ENCODE results near the gene CDC25B.

Gene CDC25B

DNA sequence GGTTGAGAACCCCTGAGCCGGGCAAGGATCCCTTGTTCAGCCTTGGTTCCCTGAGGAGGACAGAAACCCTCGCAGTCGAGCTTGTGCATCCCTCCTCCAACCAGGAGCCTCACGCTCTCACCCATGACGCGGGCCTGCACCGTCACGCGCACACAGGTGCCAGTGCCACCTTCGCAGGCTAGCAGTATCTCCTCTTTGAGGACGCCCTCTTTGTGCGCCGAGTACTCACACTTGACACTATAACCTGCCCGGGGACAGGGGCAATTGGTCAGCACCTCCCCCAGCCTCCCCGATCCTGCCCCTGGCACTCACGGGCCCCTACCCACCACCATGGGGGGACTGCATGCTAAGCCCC, 41.9 kb upstream of the CDC25B start:
- in situ Hi-C loops (cut with HindIII; ENCODE audit: low pct_ligation_motif_present, low sequenced_read_pairs), result no loop called here
- no peak overlapping the region for H3K4me3 ChIP-seq (ENCODE audit: low read depth, low read length)

GRCh38 chr20:3755269-3755668, 40.8 kb upstream of the CDC25B start:
- H3K36me3 ChIP-seq (replicated peaks), result peaks cover 12% of the 10 kb centered on the region
- H3K4me3 ChIP-seq (ENCODE audit: low read depth, low read length), result no peak overlapping the region
- DNase-seq, result no peak
- no peaks in the 10 kb centered on the region for H3K27me3 ChIP-seq (replicated peaks)
- H3K27ac ChIP-seq, result no peak overlapping the region
- no peak for TF ChIP-seq CTCF (IDR thresholded peaks at IDR 0.05; ENCODE audit: low read depth, low read length, missing control alignments)
- in situ Hi-C loops (cut with HindIII; ENCODE audit: low pct_ligation_motif_present, low sequenced_read_pairs), result no loop called here

More for the DNA sequence above, 41.9 kb upstream of the CDC25B start:
- DNase-seq, result no peak
- Histone ChIP-seq H3K27me3 (replicated peaks) (no peaks in the 10 kb centered on the region), H3K27ac (no peak overlapping the region), H3K36me3 (replicated peaks) (peaks cover 12% of the 10 kb centered on the region)
- TF ChIP-seq CTCF (IDR thresholded peaks at IDR 0.05; ENCODE audit: low read depth, low read length, missing control alignments), result no peak

GRCh38 chr20:3755814-3756480, 40.2 kb upstream of the CDC25B start:
- no peak overlapping the region for H3K4me3 ChIP-seq (ENCODE audit: low read depth, low read length)

GRCh38 chr20:3757268-3757667, 38.8 kb upstream of the CDC25B start:
- H3K27me3 ChIP-seq (replicated peaks), result no peaks in the 10 kb centered on the region
- H3K36me3 ChIP-seq (replicated peaks), result peaks cover 16% of the 10 kb centered on the region
- no peak overlapping the region for H3K4me3 ChIP-seq (ENCODE audit: low read depth, low read length)
- no peak for TF ChIP-seq CTCF (IDR thresholded peaks at IDR 0.05; ENCODE audit: low read depth, low read length, missing control alignments)
- in situ Hi-C loops (cut with HindIII; ENCODE audit: low pct_ligation_motif_present, low sequenced_read_pairs), result no loop called here
- DNase-seq, result no peak
- H3K27ac ChIP-seq, result no peak overlapping the region

More at GRCh38 chr20:3755814-3756480, 40.2 kb upstream of the CDC25B start:
- no peak overlapping the region for H3K27ac ChIP-seq
- in situ Hi-C loops (cut with HindIII; ENCODE audit: low pct_ligation_motif_present, low sequenced_read_pairs), result no loop called here
- H3K27me3 ChIP-seq (replicated peaks), result no peaks in the 10 kb centered on the region
- no peak for DNase-seq
- H3K36me3 ChIP-seq (replicated peaks), result peaks cover 12% of the 10 kb centered on the region
- TF ChIP-seq CTCF (IDR thresholded peaks at IDR 0.05; ENCODE audit: low read depth, low read length, missing control alignments), result no peak

DNA sequence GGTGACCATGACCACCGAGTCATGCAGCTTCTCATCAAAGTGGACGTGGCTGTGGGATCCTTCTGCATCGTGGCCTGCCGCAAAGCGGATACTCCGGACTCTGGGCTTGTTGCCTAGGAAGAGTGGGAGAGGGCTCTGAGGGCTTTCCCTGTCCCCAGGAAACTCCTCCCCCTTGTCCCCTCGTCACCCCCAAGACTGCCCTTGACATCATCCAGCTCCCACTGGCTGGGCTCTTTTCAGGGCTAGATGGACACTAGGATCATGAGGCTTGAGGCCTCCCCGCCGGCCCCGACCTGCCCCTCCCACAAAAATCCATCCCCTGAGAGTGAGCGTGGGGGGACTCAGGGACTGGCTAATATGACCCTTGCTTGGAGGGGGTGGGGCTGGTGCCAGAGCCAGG, 37.5 kb upstream of the CDC25B start:
- Histone ChIP-seq H3K27me3 (replicated peaks) (no peaks in the 10 kb centered on the region), H3K27ac (no peak overlapping the region), H3K36me3 (replicated peaks) (peaks cover 16% of the 10 kb centered on the region), H3K4me3 (ENCODE audit: low read depth, low read length) (no peak overlapping the region)
- TF ChIP-seq CTCF (IDR thresholded peaks at IDR 0.05; ENCODE audit: low read depth, low read length, missing control alignments), result no peak
- DNase-seq, result no peak
- in situ Hi-C loops (cut with HindIII; ENCODE audit: low pct_ligation_motif_present, low sequenced_read_pairs), result no loop called here

- in situ Hi-C loops (cut with HindIII; ENCODE audit: low pct_ligation_motif_present, low sequenced_read_pairs), result no loop called here
- no peak for DNase-seq
- TF ChIP-seq CTCF (IDR thresholded peaks at IDR 0.05; ENCODE audit: low read depth, low read length, missing control alignments), result no peak
- H3K4me3 ChIP-seq (ENCODE audit: low read depth, low read length), result no peak overlapping the region
- H3K27ac ChIP-seq, result no peak overlapping the region
- peaks cover 16% of the 10 kb centered on the region for H3K36me3 ChIP-seq (replicated peaks)
- H3K27me3 ChIP-seq (replicated peaks), result no peaks in the 10 kb centered on the region
Measured at GRCh38 chr20:3759316-3759823, 36.7 kb upstream of the CDC25B start.
